ENCODE results near the gene ASS1.

Gene ASS1

GRCh38 chr9:130463763-130464745 lies 19.3 kb downstream of the ASS1 start:
- H3K4me1 ChIP-seq (ENCODE audit: control insufficient read depth, insufficient read depth, low read length): no peaks in the 10 kb centered on the region
- no peak overlapping the region for H3K27ac ChIP-seq (ENCODE audit: extremely low read depth, low read depth, low read length)
- H3K4me3 ChIP-seq (ENCODE audit: low read depth, low read length): no peak overlapping the region
- CTCF ChIA-PET: interaction anchor here (1.2 to 15.5 kb wide), 5 partner anchors 223 to 406 kb away, joined by 3 to 305 read pairs (median 9); partner anchors contain the start of gene EXOSC2
- H3K9me3 ChIP-seq (ENCODE audit: control insufficient read depth, insufficient read depth, low read depth, low read length): no peaks in the 10 kb centered on the region
- TF ChIP-seq KLF8 (tag by site-specific recombination; IDR thresholded peaks at IDR 0.05): no peak
- TF ChIP-seq GLIS1 (tag by site-specific recombination; IDR thresholded peaks at IDR 0.05): peak; percentile 33; the same call in 1 of the 2 replicates
- TF ChIP-seq ZFHX2 (tag by site-specific recombination; conservative IDR thresholded peaks at IDR 0.05): peak; percentile 21; the same call in 1 of the 2 replicates
- POLR2A ChIA-PET: interaction anchor here (0.5 to 1.8 kb wide), 3 partner anchors 125 to 218 kb away, joined by 4 to 8 read pairs (median 7); no protein-coding TSS in a partner anchor
- H3K36me3 ChIP-seq (ENCODE audit: control insufficient read depth in 2 of 2, insufficient read depth in 1 of 2, low read length in 2 of 2): peaks cover 0 to 7% of the 10 kb centered on the region in 2 experiments; a peak in 1 of 3 replicates

- ChIA-PET POLR2A (interaction anchor here (0.5 to 0.6 kb wide), 2 partner anchors 22 to 157 kb away, joined by 7 to 11 read pairs; no protein-coding TSS in a partner anchor), CTCF (interaction anchor here (0.6 to 15.5 kb wide), 2 partner anchors 114 to 221 kb away, joined by 5 to 305 read pairs; partner anchors contain the start of gene EXOSC2)
- H3K4me1 ChIP-seq (ENCODE audit: control insufficient read depth, insufficient read depth, low read length): no peaks in the 10 kb centered on the region
- no peak overlapping the region for H3K4me3 ChIP-seq (ENCODE audit: low read depth, low read length)
- H3K27ac ChIP-seq (ENCODE audit: extremely low read depth, low read depth, low read length): no peak overlapping the region
- H3K36me3 ChIP-seq (ENCODE audit: control insufficient read depth in 2 of 2, insufficient read depth in 1 of 2, low read length in 2 of 2): peaks cover 0 to 7% of the 10 kb centered on the region in 2 experiments; a peak in 1 of 3 replicates
- H3K9me3 ChIP-seq (ENCODE audit: control insufficient read depth, insufficient read depth, low read depth, low read length): no peaks in the 10 kb centered on the region
- no peak for TF ChIP-seq ZBTB26 (tag by site-specific recombination; optimal IDR thresholded peaks at IDR 0.05)
- no peak for TF ChIP-seq ZNF10 (tag by site-specific recombination; IDR thresholded peaks at IDR 0.05)
- TF ChIP-seq KLF8 (tag by site-specific recombination; IDR thresholded peaks at IDR 0.05): no peak
- no peak for TF ChIP-seq PRDM2 (tag by site-specific recombination; IDR thresholded peaks at IDR 0.05; ENCODE audit: borderline replicate concordance)
- TF ChIP-seq ZNF16 (tag by site-specific recombination; IDR thresholded peaks at IDR 0.05; ENCODE audit: low read depth): no peak
- TF ChIP-seq ZNF654 (tag by site-specific recombination; IDR thresholded peaks at IDR 0.05; ENCODE audit: low read depth): no peak
- peak; percentile 33 for TF ChIP-seq ZIC2 (tag by site-specific recombination; IDR thresholded peaks at IDR 0.05)
- TF ChIP-seq ZNF747 (tag by site-specific recombination; IDR thresholded peaks at IDR 0.05): no peak
- TF ChIP-seq YY2 (tag by site-specific recombination; IDR thresholded peaks at IDR 0.05): no peak
- no peak for TF ChIP-seq SCRT1 (tag by site-specific recombination; IDR thresholded peaks at IDR 0.05; ENCODE audit: borderline replicate concordance)
- no peak for TF ChIP-seq ZNF184 (tag by site-specific recombination; IDR thresholded peaks at IDR 0.05)
- TF ChIP-seq ZNF514 (tag by site-specific recombination; IDR thresholded peaks at IDR 0.05): no peak
- TF ChIP-seq SCRT2 (tag by site-specific recombination; IDR thresholded peaks at IDR 0.05): peak; percentile 44; the same call in 1 of the 2 replicates
Observed at GRCh38 chr9:130465383-130466096, 20.8 kb downstream of the ASS1 start.
